COLO668 (cell line): ENCODE results near the gene CAMK2G.
A peak's percentile ranks its signal among the peaks of the same experiment; 100 is the strongest.

Source experiments
- DNase-seq: peaks from one replicate; lab custom pipeline; 2025; ENCODE audit not compliant: unreplicated experiment; lab: John Stamatoyannopoulos, UW

Gene CAMK2G

DNA sequence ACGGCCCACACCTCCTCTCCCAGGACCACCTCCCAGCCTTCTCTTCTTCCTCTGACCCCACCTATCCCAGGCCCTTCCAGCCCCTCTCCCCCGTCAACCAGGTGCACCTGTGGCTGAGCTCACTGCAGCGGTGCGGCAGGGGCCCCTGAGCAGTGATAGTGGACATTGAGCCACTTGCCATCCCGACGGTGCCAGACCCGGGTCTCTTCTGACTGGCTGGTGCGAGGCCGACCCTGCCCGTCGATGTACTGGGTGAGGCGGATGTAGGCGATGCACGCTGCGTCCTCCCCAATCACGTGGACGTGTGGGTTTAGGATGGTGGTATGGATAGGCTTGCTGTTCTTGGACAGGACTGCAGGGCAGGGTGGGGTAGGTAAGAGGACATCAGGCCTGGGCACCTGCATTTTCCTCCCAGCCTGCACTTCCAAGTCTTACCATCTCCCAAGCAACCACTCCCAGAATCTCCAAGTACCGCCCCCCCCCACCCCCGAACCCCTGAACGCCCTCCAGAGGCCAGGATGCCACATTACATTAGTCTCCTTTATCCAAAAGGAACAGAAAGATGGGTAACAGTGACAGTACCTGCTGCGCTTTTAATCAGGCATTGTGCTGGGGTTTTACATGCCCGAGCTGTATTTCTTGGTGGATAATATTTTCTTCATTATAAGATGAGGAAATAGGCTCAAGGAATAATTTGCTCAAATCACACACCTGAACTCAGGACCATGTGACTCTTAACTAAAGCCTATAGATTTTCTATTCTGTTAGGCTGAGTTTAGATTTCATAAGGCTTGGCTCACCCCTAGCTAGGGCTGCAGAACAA lies 59.2 kb downstream of the CAMK2G start:
- peak; percentile 1 for DNase-seq

DNA sequence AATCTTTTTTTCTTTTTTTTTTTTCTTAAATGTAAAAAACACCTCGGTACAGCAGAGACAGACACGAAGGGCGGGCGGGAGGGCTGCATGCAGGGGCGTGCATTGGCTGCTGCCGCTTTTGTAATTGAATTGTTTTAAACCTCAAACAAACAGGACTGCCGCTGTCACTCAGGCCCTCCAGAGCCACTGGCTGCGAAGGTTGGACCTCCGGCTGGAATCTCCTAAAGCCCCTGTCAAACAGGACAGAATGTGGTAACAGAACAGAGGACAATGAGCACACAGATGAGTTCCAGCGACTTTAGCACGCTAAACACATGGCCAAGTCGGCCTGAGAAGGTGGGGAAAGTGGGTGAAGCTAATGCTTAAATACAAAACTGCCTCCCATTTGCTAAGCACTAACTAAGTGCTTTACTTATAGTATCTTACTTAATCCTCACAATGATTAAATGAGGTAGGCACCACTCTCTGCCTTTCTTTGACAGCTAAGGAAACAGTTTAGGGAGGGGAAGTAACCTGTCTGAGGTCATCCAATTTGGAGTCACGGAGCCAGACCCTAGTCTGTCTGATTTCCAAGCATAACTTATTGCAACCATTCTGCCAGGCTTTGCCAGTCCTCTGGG lies 60.0 kb downstream of the CAMK2G start:
- DNase-seq, result no peak

DNA sequence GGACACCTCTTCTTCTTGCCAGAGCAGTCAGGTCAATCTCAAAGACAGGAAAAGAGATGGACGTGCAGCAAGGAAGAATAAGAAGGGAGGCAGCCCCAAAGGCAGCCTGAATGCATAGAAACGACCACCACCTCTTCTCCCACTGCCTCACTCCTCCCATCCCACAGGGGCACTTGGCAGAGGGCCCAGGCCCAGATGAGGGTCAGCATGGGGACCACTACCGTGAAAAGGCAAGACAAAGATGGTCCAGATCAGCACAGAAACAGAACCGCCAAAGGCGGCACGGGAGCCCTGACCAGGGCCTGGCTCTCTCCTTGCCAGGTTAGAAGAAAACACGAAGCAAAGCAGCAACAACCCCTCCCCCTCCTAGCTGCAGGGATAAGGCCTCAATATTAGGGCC lies 61.0 kb downstream of the CAMK2G start:
- no peak for DNase-seq

DNA sequence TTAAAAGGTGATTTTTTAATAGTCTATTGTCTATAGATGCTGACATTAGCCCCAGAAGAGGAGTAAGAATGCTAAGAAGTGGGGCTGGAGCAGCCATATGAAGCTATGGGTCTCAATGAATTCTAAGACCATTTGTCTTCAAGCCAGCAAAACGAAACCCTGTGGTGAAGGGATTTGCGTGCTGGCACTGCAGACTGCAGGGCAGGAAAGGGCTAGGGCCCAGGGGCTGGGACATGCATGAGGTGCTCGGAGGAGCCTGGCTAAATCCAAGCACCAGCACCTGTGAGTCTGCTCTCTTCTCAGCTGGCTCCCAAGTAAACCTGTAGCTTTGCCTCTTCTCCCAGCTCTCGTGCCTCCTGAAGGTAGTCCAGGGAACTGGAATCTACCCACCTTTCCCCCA lies 61.7 kb downstream of the CAMK2G start:
- DNase-seq, result no peak

DNA sequence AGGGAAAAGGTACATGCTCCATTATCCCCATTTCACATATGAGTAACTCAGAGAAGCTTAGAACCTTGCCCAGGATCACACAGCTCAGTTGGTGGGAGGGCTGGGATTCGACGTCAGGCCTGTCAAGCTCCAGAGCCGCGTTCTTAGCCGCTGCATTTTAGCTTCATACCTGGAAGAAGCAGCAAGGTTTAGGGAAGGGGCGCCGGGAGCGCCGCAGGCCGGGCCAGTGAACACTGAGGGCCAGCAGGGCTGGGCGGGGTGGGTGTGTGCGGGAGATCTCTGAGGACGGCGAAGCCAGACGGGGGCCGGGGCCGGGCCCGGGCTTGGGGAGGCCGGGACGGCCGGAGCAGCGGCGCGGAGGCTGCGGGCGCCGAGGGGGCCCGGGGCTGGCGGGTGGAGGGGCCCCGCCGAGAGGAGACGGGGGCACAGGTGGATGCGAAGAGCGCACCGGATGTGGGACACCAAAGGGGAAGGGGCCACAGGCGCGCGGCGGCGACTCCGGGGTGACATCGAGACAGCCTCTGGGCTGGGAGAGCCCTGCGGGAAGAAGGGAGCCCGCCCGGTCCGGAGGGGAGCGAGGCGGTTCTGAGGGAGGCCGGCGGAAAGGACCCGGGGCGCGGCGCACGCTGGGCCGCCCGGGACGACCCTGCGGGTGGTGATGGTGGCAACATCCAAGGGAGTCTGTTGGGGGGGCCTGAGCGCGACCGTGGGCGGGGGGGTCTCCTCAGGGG lies 63.5 kb downstream of the CAMK2G start:
- peak; percentile 34 for DNase-seq

DNA sequence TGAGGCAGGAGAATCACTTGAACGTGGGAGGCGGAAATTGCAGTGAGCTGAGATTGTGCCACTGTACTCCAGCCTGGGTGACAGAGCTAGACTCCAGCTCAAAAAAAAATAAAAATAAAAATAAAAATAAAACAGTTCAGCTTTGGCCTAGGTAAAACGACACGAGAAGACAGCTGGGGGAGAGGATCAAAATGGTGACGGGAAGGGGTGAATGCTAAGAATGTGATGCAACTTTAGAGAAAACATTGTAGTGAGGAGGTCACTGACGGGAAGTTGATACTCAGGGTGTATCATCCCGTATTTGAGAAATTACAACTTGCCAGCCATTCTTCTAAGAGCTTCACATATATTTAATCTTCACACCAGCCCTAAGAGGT lies 64.0 kb downstream of the CAMK2G start:
- no peak for DNase-seq

DNA sequence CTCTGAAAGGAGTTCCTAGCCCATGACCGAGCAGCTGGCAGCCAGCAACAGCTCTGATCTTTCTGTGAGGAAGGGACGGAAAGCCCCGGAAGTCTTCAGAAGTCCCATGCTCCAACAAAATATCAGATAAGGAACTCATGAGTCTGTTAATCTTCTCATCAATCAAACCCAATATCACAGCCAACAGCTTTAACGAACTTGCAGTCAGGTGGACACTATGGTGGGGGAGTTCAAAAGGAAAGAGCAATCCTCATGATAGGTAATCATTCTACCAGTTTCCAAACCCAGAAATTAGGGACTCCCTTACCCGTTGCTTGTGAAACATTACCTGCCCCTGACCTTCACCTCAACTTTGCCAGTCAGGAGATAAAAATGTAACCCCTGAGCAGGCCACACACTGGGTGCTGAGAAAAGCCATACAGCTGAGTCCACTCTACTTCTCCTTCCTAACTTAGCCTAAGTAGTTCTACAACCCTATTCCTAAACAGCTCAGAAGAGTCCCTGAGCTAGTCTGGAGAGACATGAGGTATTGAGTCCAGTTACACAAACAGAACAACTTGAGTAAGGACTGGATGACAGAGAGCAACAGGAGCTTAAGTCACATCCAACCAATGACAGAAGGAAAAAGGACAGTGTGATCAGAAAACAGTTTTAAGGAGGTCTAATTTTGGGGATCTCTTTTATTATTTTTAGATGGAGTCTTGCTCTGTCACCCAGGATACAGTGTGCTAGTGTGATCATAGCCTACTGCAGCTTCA lies 65.1 kb downstream of the CAMK2G start:
- DNase-seq, result no peak

DNA sequence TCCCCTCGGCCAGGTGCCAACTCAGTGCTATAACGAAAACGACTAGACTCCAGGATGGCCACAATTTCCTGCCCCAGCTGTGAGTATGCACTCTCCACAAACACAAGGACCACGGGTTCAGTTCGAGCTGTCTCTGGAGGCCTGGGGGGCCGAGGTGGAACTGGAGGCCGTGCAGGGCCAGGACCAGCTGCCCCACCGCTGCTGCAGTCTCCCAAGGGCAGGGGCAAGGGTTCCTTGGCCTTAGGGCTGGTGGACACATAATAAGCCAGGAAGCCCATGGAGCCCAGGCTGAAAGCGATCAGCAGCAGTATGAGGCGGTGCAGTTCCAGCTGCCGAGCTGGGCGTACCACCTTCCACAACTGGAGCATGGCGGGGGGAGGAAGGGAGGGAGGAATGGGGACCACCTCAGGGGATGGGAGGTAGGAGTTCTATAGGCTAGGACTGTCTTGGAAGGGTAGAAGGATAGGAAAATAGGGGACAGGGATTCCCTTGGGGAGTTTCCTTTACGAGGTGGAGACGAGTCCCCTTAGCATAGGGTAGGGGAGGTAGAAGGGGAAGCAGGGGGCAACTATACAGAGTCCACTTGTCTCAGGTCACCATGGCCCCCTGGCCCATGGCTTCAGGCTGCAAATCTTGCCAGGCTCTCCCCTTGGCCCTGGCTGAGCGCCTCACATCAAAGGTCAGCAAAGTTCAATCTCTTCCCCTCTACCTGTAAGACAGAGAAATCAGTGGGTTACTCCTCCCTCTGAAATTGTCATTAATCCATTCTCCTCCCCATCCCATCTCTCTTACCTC lies 66.1 kb downstream of the CAMK2G start:
- no peak for DNase-seq

DNA sequence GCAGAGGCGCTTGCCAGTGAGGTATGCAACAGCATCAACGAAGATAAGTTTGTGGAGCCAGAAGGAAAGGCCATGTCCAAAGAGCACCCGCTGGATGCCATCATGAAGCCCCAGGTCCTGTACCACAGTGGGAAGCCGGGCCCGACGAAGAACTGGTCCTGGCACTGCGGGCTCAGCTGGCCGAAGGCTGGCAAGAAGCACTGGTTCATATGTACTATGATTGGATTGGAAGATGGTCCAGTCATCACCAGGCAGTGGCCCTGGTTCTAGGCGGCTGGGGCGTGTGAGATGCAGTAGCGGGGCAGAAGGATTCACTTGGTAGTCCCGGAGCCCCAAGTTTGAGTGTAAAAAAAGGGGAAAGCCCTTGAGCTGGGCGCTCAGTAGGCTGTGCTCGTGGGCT lies 66.9 kb downstream of the CAMK2G start:
- DNase-seq, result no peak

DNA sequence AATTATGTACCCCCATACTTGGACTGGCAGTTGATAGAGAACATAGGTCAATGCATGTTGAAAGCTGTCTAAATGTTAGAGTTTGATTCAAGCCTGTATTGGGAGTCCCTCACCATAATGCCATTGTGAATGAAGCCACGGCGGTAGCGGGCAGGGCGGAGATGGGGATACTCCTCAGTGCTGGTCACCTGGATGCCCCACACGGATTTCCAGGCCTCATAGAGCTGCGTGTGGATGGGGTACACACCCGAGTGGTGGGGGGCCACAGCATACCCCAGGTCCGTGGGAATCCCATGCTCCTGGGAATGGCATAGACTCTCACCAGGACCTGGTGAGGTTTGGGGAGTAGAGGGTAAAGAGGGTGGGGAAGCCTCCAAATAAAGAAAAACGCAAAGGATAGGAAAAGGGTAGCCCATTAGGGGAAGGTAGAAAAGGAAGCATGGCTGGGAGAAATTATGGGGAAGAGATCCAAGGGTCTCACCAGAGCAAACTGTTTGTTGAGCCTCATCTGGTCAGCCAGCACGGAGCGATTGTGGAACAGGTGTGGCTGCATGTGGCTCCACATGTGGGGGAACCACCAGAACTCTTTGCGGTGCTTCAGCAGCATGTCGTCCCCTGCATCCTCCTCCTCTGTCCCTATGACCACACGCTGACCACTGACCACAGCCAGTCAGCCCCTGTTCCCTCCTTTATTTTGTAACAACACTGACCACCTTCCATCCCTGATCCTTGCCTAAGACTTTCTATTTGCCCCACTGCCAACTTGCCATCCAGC lies 68.0 kb downstream of the CAMK2G start:
- DNase-seq, result no peak

DNA sequence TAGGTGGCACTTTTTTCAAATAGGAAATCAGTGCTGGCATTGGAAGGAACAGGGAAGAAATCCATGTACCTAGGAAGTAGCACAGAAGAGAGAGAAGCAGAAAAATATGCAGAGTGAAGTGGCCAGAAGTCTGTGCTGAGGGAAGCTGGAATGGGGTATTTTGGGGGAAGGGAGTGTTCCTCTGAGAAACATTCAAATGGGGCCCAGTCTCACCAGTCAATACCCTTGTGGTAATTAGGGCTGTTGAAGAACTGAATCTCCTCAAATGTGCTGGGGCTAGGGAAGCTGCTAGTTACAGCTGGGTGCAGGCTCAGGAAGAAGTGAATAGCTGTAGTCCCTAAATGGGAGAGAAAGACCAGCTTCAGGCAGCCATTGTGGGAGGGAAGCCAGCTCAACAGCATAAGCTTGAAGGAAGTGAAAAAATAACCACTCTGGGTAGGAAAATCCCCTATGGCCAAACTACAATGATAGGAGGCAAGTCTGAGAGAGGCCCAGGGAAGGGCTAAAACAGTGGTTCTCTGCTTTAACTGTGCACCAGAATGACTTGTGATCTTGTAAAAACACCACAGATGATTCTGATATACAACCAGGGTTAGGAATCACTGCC lies 70.6 kb downstream of the CAMK2G start:
- DNase-seq, result no peak

DNA sequence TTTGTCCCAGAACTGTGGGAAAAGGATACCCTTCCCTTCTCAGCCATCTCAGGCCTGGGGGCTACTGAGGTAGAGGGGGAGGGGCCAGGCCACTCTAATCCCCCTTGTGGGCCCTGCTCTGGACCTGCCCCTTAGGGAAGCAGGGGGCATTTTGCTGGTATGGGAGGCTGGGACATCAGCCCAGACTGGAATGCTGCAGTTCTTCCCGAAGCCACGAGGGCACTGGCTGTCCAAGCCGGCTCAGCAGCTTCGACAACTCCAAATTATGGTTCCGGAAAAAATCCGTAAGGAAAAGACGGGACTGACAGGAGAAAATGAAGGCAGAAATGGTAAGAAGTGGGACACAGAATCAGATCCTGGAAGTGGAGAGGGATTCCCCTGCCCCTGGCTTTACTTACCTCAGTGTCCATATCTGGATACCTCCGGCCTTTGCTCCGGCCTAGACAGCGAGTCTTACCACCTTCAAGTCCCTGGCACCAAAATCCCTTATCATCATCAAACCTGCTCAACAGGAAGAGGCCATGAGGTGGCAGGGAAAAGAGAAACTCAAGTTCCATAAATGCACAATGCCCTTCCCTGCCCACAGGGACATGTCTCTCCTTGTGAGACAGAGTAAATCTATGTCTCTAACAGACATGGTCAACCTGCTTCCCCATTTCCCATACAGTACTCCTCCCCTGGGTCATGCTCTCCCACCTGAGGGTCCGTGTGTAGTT lies 71.9 kb downstream of the CAMK2G start:
- no peak for DNase-seq

DNA sequence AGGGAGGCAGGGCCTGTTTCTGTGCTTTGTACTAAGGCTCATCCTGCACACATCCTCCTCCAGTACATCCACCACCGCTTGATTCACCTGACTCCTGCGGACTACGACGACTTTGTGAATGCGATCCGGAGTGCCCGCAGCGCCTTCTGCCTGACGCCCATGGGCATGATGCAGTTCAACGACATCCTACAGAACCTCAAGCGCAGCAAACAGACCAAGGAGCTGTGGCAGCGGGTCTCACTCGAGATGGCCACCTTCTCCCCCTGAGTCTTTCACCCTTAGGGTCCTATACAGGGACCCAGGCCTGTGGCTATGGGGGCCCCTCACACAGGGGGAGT lies 73.1 kb downstream of the CAMK2G start:
- no peak for DNase-seq

DNA sequence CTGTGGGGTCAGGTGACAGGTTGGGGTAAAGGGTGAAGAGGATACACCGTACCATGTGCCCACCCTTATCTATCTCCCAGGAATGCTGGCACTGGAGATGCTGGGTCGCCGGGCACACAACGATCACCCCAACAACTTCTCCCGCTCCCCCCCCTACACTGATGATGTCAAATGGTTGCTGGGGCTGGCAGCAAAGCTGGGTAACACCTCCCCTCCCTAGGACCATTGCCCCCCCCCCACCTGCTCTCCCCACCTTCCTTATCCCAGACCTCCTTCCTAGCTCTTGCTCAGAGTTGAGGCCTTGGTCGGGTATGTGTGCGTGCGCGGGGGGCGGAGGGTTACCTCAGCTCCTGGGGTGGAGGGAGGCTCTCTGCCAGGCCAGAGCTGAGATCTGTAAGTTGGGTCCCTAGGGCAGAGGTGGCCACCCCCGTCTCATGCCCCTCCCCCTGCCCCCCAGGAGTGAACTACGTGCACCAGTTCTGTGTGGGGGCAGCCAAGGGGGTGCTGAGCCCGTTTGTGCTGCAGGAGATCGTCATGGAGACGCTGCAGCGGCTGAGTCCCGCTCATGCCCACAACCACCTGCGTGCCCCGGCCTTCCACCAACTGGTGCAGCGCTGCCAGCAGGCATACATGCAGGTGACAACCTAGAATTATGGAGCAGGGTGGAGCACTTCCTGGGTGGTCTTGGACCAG lies 73.6 kb downstream of the CAMK2G start:
- DNase-seq, result no peak

DNA sequence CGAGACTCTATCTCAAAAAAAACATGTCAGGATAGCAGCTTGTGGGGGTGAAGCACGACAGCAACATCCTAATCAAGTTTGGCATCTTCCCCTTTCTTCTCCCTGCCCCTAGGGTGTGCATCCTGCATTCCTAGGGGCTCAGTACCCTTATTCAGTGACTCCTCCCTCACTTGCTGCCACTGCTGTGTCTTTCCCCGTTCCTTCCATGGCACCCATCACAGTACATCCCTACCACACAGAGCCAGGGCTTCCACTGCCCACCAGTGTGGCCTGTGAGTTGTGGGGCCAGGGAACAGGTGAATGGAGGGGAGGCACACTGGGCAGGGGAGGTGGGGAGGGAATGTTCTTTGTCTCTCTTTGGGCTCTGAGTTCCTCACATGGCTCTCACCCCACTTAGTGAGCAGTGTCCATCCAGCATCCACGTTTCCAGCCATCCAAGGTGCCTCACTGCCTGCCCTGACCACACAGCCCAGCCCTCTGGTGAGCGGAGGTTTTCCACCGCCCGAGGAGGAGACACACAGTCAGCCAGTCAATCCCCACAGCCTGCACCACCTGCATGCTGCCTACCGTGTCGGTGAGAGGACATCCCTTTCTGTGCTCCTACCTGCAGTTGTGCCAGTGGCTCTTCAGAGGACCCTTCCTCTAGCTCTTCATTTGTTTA lies 74.3 kb downstream of the CAMK2G start:
- DNase-seq, result no peak

DNA sequence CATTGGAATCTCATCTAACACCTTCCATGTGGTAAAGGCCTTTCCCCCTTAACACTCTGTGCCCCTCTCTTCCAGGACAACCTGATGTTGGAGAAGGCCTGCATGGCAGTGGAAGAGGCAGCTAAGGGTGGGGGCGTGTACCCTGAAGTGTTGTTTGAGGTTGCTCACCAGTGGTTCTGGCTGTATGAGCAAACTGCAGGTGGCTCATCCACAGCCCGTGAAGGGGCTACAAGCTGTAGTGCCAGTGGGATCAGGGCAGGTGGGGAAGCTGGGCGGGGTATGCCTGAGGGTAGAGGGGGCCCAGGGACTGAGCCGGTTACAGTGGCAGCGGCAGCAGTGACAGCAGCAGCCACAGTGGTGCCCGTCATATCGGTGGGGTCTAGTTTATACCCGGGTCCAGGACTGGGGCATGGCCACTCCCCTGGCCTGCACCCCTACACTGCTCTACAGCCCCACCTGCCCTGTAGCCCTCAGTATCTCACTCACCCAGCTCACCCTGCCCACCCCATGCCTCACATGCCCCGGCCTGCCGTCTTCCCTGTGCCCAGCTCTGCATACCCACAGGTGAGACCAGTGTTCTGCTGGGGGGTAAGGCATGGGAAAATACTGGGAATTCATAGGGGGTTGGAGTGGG lies 75.3 kb downstream of the CAMK2G start:
- DNase-seq, result no peak

DNA sequence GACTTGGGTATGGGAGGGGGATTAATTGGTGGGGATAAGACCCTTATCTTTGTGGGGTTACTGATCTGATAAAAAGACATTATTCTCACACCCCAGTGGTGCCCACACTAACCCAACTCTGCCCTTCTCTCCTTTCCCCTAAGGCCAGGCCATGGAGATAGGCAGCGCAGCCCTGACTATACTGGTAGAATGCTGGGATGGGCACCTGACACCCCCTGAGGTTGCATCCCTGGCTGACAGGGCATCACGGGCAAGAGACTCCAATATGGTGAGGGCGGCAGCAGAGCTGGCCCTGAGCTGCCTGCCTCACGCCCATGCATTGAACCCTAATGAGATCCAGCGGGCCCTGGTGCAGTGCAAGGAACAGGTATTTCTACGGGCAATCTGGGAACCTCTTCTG lies 76.3 kb downstream of the CAMK2G start:
- no peak for DNase-seq
